Measurements from ENCODE around the gene NPR1.

- TF ChIP-seq CTCF (conservative IDR thresholded peaks at IDR 0.05; ENCODE audit: low read length) = no peak
- TF ChIP-seq EZH2phosphoT487 (IDR thresholded peaks at IDR 0.05; ENCODE audit: borderline replicate concordance) = no peak
Measured at GRCh38 chr1:153642161-153642560, 36.3 kb upstream of the NPR1 start.

Data from Loucy (cell line).